ENCODE results near the gene RING1. TPM values are rescaled to one million over a fixed set of nuclear protein-coding genes. Genes with fewer than 3 reads are reported as not detected.
"Not testable (repeated sequence)": the region's sequence is repeated elsewhere in the genome, so short reads cannot be mapped to it uniquely, and the experiment has no call there.

Gene RING1
- total RNA-seq, 4 donors from 2014 or later = 20.3 to 40.2 (median 24.7) TPM

- peaks cover 14 to 19% of the 10 kb centered on the region in 2 donors for H3K4me1 ChIP-seq
- 68 to 77% methylated on average over 7 to 8 of the region's 9 CpGs for WGBS, 2 donors
- no peak for DNase-seq
- no peaks in the 10 kb centered on the region for H3K27me3 ChIP-seq
- TF ChIP-seq POLR2A (IDR thresholded peaks at IDR 0.05) = no peak
- TF ChIP-seq, protein P1, sequence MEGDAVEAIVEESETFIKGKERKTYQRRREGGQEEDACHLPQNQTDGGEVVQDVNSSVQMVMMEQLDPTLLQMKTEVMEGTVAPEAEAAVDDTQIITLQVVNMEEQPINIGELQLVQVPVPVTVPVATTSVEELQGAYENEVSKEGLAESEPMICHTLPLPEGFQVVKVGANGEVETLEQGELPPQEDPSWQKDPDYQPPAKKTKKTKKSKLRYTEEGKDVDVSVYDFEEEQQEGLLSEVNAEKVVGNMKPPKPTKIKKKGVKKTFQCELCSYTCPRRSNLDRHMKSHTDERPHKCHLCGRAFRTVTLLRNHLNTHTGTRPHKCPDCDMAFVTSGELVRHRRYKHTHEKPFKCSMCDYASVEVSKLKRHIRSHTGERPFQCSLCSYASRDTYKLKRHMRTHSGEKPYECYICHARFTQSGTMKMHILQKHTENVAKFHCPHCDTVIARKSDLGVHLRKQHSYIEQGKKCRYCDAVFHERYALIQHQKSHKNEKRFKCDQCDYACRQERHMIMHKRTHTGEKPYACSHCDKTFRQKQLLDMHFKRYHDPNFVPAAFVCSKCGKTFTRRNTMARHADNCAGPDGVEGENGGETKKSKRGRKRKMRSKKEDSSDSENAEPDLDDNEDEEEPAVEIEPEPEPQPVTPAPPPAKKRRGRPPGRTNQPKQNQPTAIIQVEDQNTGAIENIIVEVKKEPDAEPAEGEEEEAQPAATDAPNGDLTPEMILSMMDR (IDR thresholded peaks at IDR 0.05) = no peak
- no peak overlapping the region for H3K4me3 ChIP-seq (replicated peaks in 1 of 3)
- no peaks in the 10 kb centered on the region for H3K36me3 ChIP-seq
- intact Hi-C loops (cut with DNase I) = no loop called here
- no peak overlapping the region for H3K27ac ChIP-seq
- H3K9me3 ChIP-seq = no peaks in the 10 kb centered on the region
These were observed 7.2 kb downstream of the RING1 start for GRCh38 chr6:33215271-33216116.

- peaks cover 14 to 19% of the 10 kb centered on the region in 2 donors for H3K4me1 ChIP-seq
- no peaks in the 10 kb centered on the region for H3K9me3 ChIP-seq
- TF ChIP-seq POLR2A (IDR thresholded peaks at IDR 0.05) = no peak
- TF ChIP-seq, protein P1 (IDR thresholded peaks at IDR 0.05) = no peak
- 61 to 83% methylated on average over 2 to 4 of the region's 4 CpGs for WGBS, 2 donors
- intact Hi-C loops (cut with DNase I) = no loop called here
- H3K4me3 ChIP-seq (replicated peaks in 1 of 3) = no peak overlapping the region
- no peak overlapping the region for H3K27ac ChIP-seq
- DNase-seq = no peak
- H3K36me3 ChIP-seq = no peaks in the 10 kb centered on the region
- no peaks in the 10 kb centered on the region for H3K27me3 ChIP-seq
These were observed 7.9 kb downstream of the RING1 start for GRCh38 chr6:33216117-33216649.

- no peaks in the 10 kb centered on the region for H3K36me3 ChIP-seq
- 88 to 95% methylated on average over 6 of the region's 6 CpGs for WGBS, 2 donors
- TF ChIP-seq POLR2A (IDR thresholded peaks at IDR 0.05) = no peak
- TF ChIP-seq, protein P1 (IDR thresholded peaks at IDR 0.05) = no peak
- no peak overlapping the region for H3K4me3 ChIP-seq (replicated peaks in 1 of 3)
- H3K4me1 ChIP-seq = peaks cover 14 to 19% of the 10 kb centered on the region in 2 donors
- no peak overlapping the region for H3K27ac ChIP-seq
- no peak for DNase-seq
- H3K9me3 ChIP-seq = no peaks in the 10 kb centered on the region
- intact Hi-C loops (cut with DNase I) = no loop called here
- no peaks in the 10 kb centered on the region for H3K27me3 ChIP-seq
These were observed 8.9 kb downstream of the RING1 start for GRCh38 chr6:33217246-33217645.

DNA sequence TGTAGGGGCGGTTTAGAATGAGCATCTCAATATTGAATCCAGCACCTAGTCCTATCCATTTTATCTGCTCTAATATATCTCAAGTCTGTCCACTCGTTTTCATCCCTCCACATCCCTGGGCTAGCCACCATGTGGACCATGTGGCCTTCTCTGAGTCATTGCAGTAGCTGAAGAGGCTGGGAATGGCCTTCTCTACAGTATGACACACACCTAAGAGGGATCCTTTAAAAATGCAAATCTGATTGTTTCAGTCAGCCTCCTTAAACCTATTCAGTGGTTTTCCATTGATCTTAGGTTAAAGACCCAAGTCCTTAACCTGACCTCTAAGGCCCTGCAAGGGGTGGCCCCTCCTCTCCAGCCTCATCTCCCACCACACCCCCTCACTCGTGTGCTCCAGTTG, 9.4 kb downstream of the RING1 start:
- intact Hi-C loops (cut with DNase I) = no loop called here
- H3K4me3 ChIP-seq (replicated peaks in 1 of 3) = no peak overlapping the region
- H3K27me3 ChIP-seq = no peaks in the 10 kb centered on the region
- no peaks in the 10 kb centered on the region for H3K36me3 ChIP-seq
- no peaks in the 10 kb centered on the region for H3K9me3 ChIP-seq
- no peak for TF ChIP-seq POLR2A (IDR thresholded peaks at IDR 0.05)
- TF ChIP-seq, protein P1 (IDR thresholded peaks at IDR 0.05) = no peak
- WGBS, 2 donors = 80 to 81% methylated on average over 3 of the region's 3 CpGs
- DNase-seq = no peak
- H3K27ac ChIP-seq = no peak overlapping the region
- peaks cover 12 to 16% of the 10 kb centered on the region in 2 donors for H3K4me1 ChIP-seq

- H3K4me1 ChIP-seq; H3K27me3 ChIP-seq; H3K9me3 ChIP-seq; intact Hi-C loops (cut with DNase I); DNase-seq; H3K36me3 ChIP-seq; H3K27ac ChIP-seq; H3K4me3 ChIP-seq (replicated peaks in 1 of 3): not testable (repeated sequence)
- WGBS, 2 donors = 49 to 50% methylated on average over 14 of the region's 14 CpGs
These were observed 18.3 kb downstream of the RING1 start for GRCh38 chr6:33226503-33227120.

Measured in thyroid gland (tissue), 4 donors.